Stimulated activated CD8-positive, alpha-beta memory T cell treated with anti-CD3 and anti-CD28 coated beads, Interleukin-15, amount 100 ng/mL, for 48 hours (primary cell): Measurements from ENCODE around the gene VWA8.
"Not testable (repeated sequence)": the region's sequence is repeated elsewhere in the genome, so short reads cannot be mapped to it uniquely, and the experiment has no call there.

ENCODE experiments used
- DNase-seq, 2 donors: peaks; one replicate each; pipeline ENCODE4 v3.0.0-alpha.2; 2020; ENCODE audit warnings: low read depth in 2 of 2

Gene VWA8

GRCh38 chr13:41851351-41851750 is 109.6 kb downstream of the VWA8 start:
- no peak for DNase-seq

GRCh38 chr13:41848435-41849255 is 112.3 kb downstream of the VWA8 start:
- DNase-seq = no peak

GRCh38 chr13:41847216-41847615 is 113.7 kb downstream of the VWA8 start:
- DNase-seq = no peak

GRCh38 chr13:41842036-41842620 is 118.8 kb downstream of the VWA8 start:
- DNase-seq = no peak

GRCh38 chr13:41837629-41838028 is 123.3 kb downstream of the VWA8 start:
- DNase-seq = no peak

GRCh38 chr13:41835871-41836270 is 125.0 kb downstream of the VWA8 start:
- no peak for DNase-seq

GRCh38 chr13:41834697-41835096 is 126.2 kb downstream of the VWA8 start:
- DNase-seq = not testable (repeated sequence)

- no peak for DNase-seq
Measured at GRCh38 chr13:41833831-41834230, 127.1 kb downstream of the VWA8 start.

GRCh38 chr13:41833201-41833600 is 127.7 kb downstream of the VWA8 start:
- no peak for DNase-seq

- DNase-seq = no peak
Measured at GRCh38 chr13:41827507-41828213, 133.2 kb downstream of the VWA8 start.

- DNase-seq = no peak
Measured at GRCh38 chr13:41825691-41826090, 135.2 kb downstream of the VWA8 start.

- DNase-seq = no peak
Measured at GRCh38 chr13:41823476-41823875, 137.4 kb downstream of the VWA8 start.

- DNase-seq = no peak
Measured at GRCh38 chr13:41822560-41822959, 138.3 kb downstream of the VWA8 start.

- no peak for DNase-seq
Measured at GRCh38 chr13:41821238-41821594, 139.7 kb downstream of the VWA8 start.

- no peak for DNase-seq
Measured at GRCh38 chr13:41820581-41821237, 140.2 kb downstream of the VWA8 start.

- no peak for DNase-seq
Measured at GRCh38 chr13:41816057-41816456, 144.9 kb downstream of the VWA8 start.

GRCh38 chr13:41813426-41813825 is 147.5 kb downstream of the VWA8 start:
- no peak for DNase-seq

- DNase-seq = no peak
Measured at GRCh38 chr13:41812851-41813250, 148.1 kb downstream of the VWA8 start.

- DNase-seq = no peak
Measured at GRCh38 chr13:41812237-41812636, 148.7 kb downstream of the VWA8 start.

GRCh38 chr13:41811588-41812021 is 149.3 kb downstream of the VWA8 start:
- no peak for DNase-seq

- no peak for DNase-seq
Measured at GRCh38 chr13:41809962-41810361, 150.9 kb downstream of the VWA8 start.

- not testable (repeated sequence) for DNase-seq
Measured at GRCh38 chr13:41803445-41803735, 157.5 kb downstream of the VWA8 start.
